Measurements from ENCODE around the gene NUP188. TPM values are rescaled to one million over a fixed set of nuclear protein-coding genes. Genes with fewer than 3 reads are reported as not detected.
A peak's percentile ranks its signal among the peaks of the same experiment; 100 is the strongest.

NUP188 gene
- total RNA-seq, 1 donor from 2014 or later, result 44.0 TPM

GRCh38 chr9:129010267-129010975, 62.9 kb downstream of the NUP188 start:
- H3K27me3 Mint-ChIP-seq (ENCODE audit: unreplicated experiment), result peaks cover 13% of the 10 kb centered on the region
- H3K36me3 Mint-ChIP-seq (ENCODE audit: low read depth, unreplicated experiment), result peaks cover 27% of the 10 kb centered on the region
- no peaks in the 10 kb centered on the region for H3K9me3 Mint-ChIP-seq (ENCODE audit: unreplicated experiment)
- H3K4me3 Mint-ChIP-seq (ENCODE audit: unreplicated experiment), result no peak overlapping the region
- no peak overlapping the region for H3K27ac Mint-ChIP-seq (ENCODE audit: unreplicated experiment)
- H3K4me1 Mint-ChIP-seq (ENCODE audit: unreplicated experiment), result peaks cover 8% of the 10 kb centered on the region
- TF ChIP-seq, protein P1, sequence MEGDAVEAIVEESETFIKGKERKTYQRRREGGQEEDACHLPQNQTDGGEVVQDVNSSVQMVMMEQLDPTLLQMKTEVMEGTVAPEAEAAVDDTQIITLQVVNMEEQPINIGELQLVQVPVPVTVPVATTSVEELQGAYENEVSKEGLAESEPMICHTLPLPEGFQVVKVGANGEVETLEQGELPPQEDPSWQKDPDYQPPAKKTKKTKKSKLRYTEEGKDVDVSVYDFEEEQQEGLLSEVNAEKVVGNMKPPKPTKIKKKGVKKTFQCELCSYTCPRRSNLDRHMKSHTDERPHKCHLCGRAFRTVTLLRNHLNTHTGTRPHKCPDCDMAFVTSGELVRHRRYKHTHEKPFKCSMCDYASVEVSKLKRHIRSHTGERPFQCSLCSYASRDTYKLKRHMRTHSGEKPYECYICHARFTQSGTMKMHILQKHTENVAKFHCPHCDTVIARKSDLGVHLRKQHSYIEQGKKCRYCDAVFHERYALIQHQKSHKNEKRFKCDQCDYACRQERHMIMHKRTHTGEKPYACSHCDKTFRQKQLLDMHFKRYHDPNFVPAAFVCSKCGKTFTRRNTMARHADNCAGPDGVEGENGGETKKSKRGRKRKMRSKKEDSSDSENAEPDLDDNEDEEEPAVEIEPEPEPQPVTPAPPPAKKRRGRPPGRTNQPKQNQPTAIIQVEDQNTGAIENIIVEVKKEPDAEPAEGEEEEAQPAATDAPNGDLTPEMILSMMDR (IDR thresholded peaks at IDR 0.05; ENCODE audit: unreplicated experiment), result no peak
- no peak for DNase-seq (ENCODE audit: low spot score)

GRCh38 chr9:129011170-129011569, 63.7 kb downstream of the NUP188 start:
- H3K9me3 Mint-ChIP-seq (ENCODE audit: unreplicated experiment), result no peaks in the 10 kb centered on the region
- DNase-seq (ENCODE audit: low spot score), result no peak
- TF ChIP-seq, protein P1 (IDR thresholded peaks at IDR 0.05; ENCODE audit: unreplicated experiment), result no peak
- peaks cover 8% of the 10 kb centered on the region for H3K4me1 Mint-ChIP-seq (ENCODE audit: unreplicated experiment)
- H3K36me3 Mint-ChIP-seq (ENCODE audit: low read depth, unreplicated experiment), result peaks cover 25% of the 10 kb centered on the region
- peak overlapping the region; percentile 36 for H3K27ac Mint-ChIP-seq (ENCODE audit: unreplicated experiment)
- H3K27me3 Mint-ChIP-seq (ENCODE audit: unreplicated experiment), result peaks cover 7% of the 10 kb centered on the region
- peak overlapping the region; percentile 76 for H3K4me3 Mint-ChIP-seq (ENCODE audit: unreplicated experiment)

GRCh38 chr9:129011761-129012181, 64.3 kb downstream of the NUP188 start:
- Mint-ChIP-seq H3K27ac (ENCODE audit: unreplicated experiment) (no peak overlapping the region), H3K36me3 (ENCODE audit: low read depth, unreplicated experiment) (peaks cover 25% of the 10 kb centered on the region), H3K4me1 (ENCODE audit: unreplicated experiment) (peaks cover 8% of the 10 kb centered on the region), H3K4me3 (ENCODE audit: unreplicated experiment) (no peak overlapping the region), H3K27me3 (ENCODE audit: unreplicated experiment) (peaks cover 7% of the 10 kb centered on the region), H3K9me3 (ENCODE audit: unreplicated experiment) (no peaks in the 10 kb centered on the region)
- TF ChIP-seq, protein P1 (IDR thresholded peaks at IDR 0.05; ENCODE audit: unreplicated experiment), result no peak
- DNase-seq (ENCODE audit: low spot score), result no peak

- H3K4me1 Mint-ChIP-seq (ENCODE audit: unreplicated experiment), result peaks cover 8% of the 10 kb centered on the region
- TF ChIP-seq, protein P1 (IDR thresholded peaks at IDR 0.05; ENCODE audit: unreplicated experiment), result no peak
- DNase-seq (ENCODE audit: low spot score), result no peak
- H3K27me3 Mint-ChIP-seq (ENCODE audit: unreplicated experiment), result peaks cover 7% of the 10 kb centered on the region
- no peak overlapping the region for H3K4me3 Mint-ChIP-seq (ENCODE audit: unreplicated experiment)
- no peak overlapping the region for H3K27ac Mint-ChIP-seq (ENCODE audit: unreplicated experiment)
- H3K36me3 Mint-ChIP-seq (ENCODE audit: low read depth, unreplicated experiment), result peaks cover 28% of the 10 kb centered on the region
- H3K9me3 Mint-ChIP-seq (ENCODE audit: unreplicated experiment), result no peaks in the 10 kb centered on the region
Measured at GRCh38 chr9:129012343-129012742, 64.8 kb downstream of the NUP188 start.

DNA sequence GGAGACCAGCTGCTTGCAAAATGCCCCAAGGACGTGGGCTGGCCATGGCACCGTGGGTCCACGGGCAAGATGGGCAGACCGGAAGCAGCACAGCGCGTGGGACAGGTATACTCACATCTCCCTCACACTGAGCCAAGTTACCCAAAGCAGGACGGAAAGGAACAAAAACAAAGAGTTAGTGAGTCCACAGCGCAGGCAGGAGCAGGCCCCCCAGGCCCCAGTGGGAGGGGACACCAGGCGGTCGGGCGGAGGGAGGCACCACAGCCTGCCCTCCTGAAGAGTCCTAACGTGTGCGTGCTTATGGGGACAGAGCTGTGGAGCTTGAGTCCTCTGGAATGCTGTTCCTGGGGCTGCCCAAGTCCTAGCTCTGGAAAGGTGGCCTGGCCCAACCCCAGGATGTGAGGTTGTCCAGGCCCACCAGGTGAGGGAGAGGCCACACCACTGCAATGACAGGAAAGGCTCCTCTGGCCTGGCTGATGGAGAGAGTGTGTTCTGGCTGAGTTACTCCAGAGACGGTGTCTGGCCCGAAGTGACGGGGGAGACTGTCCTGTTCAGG, 65.5 kb downstream of the NUP188 start:
- TF ChIP-seq, protein P1 (IDR thresholded peaks at IDR 0.05; ENCODE audit: unreplicated experiment), result no peak
- peaks cover 8% of the 10 kb centered on the region for H3K4me1 Mint-ChIP-seq (ENCODE audit: unreplicated experiment)
- peaks cover 4% of the 10 kb centered on the region for H3K27me3 Mint-ChIP-seq (ENCODE audit: unreplicated experiment)
- H3K4me3 Mint-ChIP-seq (ENCODE audit: unreplicated experiment), result peak overlapping the region; percentile 37
- no peaks in the 10 kb centered on the region for H3K9me3 Mint-ChIP-seq (ENCODE audit: unreplicated experiment)
- peak overlapping the region; percentile 57 for H3K27ac Mint-ChIP-seq (ENCODE audit: unreplicated experiment)
- DNase-seq (ENCODE audit: low spot score), result no peak
- peaks cover 23% of the 10 kb centered on the region for H3K36me3 Mint-ChIP-seq (ENCODE audit: low read depth, unreplicated experiment)
